HG02571 (cell line): Measurements from ENCODE around the gene MAPKAPK2.
"Not testable (repeated sequence)": the region's sequence is repeated elsewhere in the genome, so short reads cannot be mapped to it uniquely, and the experiment has no call there.

Experiments
- ATAC-seq: cut with Tn5 transposase; IDR thresholded peaks from one replicate; pipeline ENCODE4 v1.9.1; 2021; ENCODE audit warnings: mild to moderate bottlenecking, moderate library complexity; ENCODE audit not compliant: unreplicated experiment

The MAPKAPK2 gene

GRCh38 chr1:206738370-206739366 lies 54.0 kb downstream of the MAPKAPK2 start:
- ATAC-seq, result no peak

GRCh38 chr1:206739411-206740076 lies 54.8 kb downstream of the MAPKAPK2 start:
- ATAC-seq, result peak; percentile 78

- ATAC-seq, result no peak
Observed at GRCh38 chr1:206741142-206741701, 56.5 kb downstream of the MAPKAPK2 start.

GRCh38 chr1:206742719-206743383 lies 58.1 kb downstream of the MAPKAPK2 start:
- ATAC-seq, result no peak

GRCh38 chr1:206744683-206745082 lies 60.0 kb downstream of the MAPKAPK2 start:
- ATAC-seq, result no peak

- ATAC-seq, result no peak
Observed at GRCh38 chr1:206745301-206745700, 60.6 kb downstream of the MAPKAPK2 start.

- ATAC-seq, result no peak
Observed at GRCh38 chr1:206748348-206749030, 63.8 kb downstream of the MAPKAPK2 start.

- ATAC-seq, result no peak
Observed at GRCh38 chr1:206751891-206752290, 67.2 kb downstream of the MAPKAPK2 start.

- no peak for ATAC-seq
Observed at GRCh38 chr1:206752481-206752880, 67.8 kb downstream of the MAPKAPK2 start.

GRCh38 chr1:206753141-206753540 lies 68.4 kb downstream of the MAPKAPK2 start:
- no peak for ATAC-seq

- ATAC-seq, result no peak
Observed at GRCh38 chr1:206754011-206754410, 69.3 kb downstream of the MAPKAPK2 start.

GRCh38 chr1:206757524-206758266 lies 73.0 kb downstream of the MAPKAPK2 start:
- no peak for ATAC-seq

GRCh38 chr1:206760590-206760989 lies 75.9 kb downstream of the MAPKAPK2 start:
- ATAC-seq, result no peak

- no peak for ATAC-seq
Observed at GRCh38 chr1:206761159-206761768, 76.6 kb downstream of the MAPKAPK2 start.

- ATAC-seq, result not testable (repeated sequence)
Observed at GRCh38 chr1:206762741-206763364, 78.1 kb downstream of the MAPKAPK2 start.

- ATAC-seq, result not testable (repeated sequence)
Observed at GRCh38 chr1:206765771-206766170, 81.1 kb downstream of the MAPKAPK2 start.

- ATAC-seq, result no peak
Observed at GRCh38 chr1:206766251-206766856, 81.6 kb downstream of the MAPKAPK2 start.
